AG10803 (cell line): ENCODE data around the gene TMCC1.
"Not testable (repeated sequence)": the region's sequence is repeated elsewhere in the genome, so short reads cannot be mapped to it uniquely, and the experiment has no call there.

ENCODE experiments used
- DNase-seq: peaks from one replicate; pipeline ENCODE4 v3.0.0; 2010; ENCODE audit warnings: low read depth
- H3K4me3 ChIP-seq: 2 replicates; pipeline ENCODE4 v1.5.1; 2011; ENCODE audit warnings: mild to moderate bottlenecking, low read length, control low read depth
- TF ChIP-seq, protein P1 (sequence below): conservative IDR thresholded peaks from 2 replicates; pipeline ENCODE4 v1.5.1; 2011; ENCODE audit warnings: mild to moderate bottlenecking, low read length, control low read depth, inconsistent platforms

TMCC1 gene

DNA sequence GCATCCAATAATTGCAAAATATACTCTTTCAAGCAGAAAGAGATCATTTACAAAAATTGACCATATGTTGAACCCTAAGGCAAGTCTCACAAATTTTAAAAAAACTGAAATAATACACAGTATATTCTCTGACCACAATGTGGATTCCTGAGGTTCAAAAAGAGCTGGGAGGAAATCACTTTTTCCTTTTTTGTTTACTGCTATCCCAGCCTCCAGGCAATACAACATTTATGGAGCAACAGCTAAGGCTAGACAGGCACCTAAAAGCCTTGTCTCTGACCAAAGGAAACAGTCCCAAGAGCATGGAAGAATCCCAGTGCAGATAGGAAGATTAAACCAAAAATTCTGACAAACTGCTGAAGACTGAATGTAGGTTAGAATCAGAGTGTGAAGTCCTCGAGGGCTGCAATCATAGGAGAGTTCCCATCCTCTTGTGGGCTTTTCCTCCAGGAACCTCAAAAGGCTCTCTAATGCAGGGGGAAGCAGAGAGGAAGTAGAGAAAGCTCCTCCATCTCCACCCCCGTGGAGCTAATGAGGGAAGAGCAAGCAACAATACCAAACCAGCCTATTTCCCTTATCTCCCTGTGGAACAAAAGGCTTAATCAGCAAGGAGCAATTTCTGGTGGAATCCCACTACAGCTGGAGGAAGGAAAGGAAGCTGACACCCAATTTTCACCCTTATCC is 57.0 kb downstream of the TMCC1 start:
- TF ChIP-seq, protein P1, sequence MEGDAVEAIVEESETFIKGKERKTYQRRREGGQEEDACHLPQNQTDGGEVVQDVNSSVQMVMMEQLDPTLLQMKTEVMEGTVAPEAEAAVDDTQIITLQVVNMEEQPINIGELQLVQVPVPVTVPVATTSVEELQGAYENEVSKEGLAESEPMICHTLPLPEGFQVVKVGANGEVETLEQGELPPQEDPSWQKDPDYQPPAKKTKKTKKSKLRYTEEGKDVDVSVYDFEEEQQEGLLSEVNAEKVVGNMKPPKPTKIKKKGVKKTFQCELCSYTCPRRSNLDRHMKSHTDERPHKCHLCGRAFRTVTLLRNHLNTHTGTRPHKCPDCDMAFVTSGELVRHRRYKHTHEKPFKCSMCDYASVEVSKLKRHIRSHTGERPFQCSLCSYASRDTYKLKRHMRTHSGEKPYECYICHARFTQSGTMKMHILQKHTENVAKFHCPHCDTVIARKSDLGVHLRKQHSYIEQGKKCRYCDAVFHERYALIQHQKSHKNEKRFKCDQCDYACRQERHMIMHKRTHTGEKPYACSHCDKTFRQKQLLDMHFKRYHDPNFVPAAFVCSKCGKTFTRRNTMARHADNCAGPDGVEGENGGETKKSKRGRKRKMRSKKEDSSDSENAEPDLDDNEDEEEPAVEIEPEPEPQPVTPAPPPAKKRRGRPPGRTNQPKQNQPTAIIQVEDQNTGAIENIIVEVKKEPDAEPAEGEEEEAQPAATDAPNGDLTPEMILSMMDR, result no peak
- DNase-seq, result peak; percentile 27
- H3K4me3 ChIP-seq, result no peak overlapping the region

DNA sequence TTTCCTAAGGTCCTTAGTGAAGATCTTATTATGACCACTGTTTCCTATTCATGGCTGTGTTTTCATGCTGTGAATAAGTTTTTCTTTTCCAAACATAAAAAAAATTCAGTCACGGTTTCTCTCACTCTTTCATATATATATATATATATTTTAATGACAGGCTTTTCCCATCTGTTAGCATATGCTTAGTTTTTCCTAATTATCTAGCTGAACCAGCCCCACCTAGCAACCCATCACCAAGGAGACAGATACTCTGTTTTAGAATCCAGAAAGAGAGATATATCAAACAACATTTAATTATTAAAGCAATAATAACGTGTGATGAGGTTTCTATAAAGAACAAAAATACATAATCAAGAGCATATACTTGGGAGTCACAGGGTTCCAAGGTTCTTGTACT is 58.3 kb downstream of the TMCC1 start:
- no peak for DNase-seq
- TF ChIP-seq, protein P1, result no peak
- no peak overlapping the region for H3K4me3 ChIP-seq

GRCh38 chr3:129834580-129834979 is 58.9 kb downstream of the TMCC1 start:
- no peak for DNase-seq
- TF ChIP-seq, protein P1, result no peak

DNA sequence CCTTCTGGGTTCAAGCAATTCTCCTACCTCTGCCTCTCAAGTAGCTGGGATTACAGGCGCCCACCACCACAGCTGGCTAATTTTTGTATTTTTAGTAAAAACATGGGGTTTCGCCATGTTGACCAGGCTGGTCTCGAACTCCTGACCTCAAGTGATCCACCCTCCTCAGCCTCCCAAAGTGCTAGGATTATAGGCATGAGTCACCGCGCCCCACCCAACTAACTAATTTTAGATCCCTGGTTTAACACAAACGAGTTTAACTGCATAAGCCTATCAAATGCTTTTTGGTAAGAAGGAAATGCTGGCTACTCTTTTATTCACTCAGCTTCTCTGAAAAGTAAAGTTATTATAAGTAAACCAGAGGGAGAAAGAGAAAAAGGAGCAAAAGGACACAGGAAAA is 61.6 kb downstream of the TMCC1 start:
- H3K4me3 ChIP-seq, DNase-seq: not testable (repeated sequence)

More at GRCh38 chr3:129834580-129834979, 58.9 kb downstream of the TMCC1 start:
- no peak overlapping the region for H3K4me3 ChIP-seq

- DNase-seq, result no peak
- no peak overlapping the region for H3K4me3 ChIP-seq
- TF ChIP-seq, protein P1, result no peak
Measured at GRCh38 chr3:129831503-129831902, 62.0 kb downstream of the TMCC1 start.

DNA sequence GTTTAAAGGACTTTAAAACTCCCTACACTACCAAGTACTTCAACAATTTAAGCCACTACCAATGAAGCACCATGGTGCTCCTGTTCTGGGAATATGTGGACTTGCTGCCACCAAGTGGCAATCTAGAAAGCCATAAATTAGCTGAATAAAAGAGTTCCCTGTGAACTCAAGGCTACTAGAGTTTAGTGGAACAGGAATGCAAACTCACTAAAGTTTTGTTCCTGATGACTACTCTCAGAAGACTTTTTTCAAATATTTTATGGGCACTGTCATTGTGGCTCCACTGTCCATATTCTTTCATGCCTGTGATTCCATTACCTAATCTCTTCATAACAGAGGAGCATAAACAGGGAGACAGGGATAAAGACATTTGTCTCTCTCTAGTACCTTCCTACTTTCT is 63.9 kb downstream of the TMCC1 start:
- H3K4me3 ChIP-seq, result no peak overlapping the region
- TF ChIP-seq, protein P1, result peak; percentile 66
- peak; percentile 97 for DNase-seq

DNA sequence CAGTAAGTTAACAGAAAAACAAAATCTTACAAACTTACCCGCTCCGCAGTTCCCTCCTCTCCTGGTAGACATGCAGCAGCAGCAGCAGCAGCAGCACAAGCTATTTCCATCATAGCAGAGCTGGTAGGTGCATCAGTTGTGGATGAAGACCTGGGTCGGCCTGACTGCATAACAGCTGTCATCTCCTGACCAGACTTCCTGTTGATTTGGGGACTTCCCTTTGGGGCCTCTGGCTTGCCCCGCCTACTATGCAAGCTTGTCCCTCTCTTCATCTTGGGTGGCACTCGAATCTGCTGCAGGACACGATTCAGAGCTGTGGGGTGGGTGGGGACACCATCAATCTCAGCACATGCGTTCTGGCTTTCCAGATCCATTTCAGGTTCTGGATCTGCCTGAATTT is 65.7 kb downstream of the TMCC1 start:
- TF ChIP-seq, protein P1, result no peak
- no peak overlapping the region for H3K4me3 ChIP-seq
- DNase-seq, result no peak
